ENCODE results near the gene PLCXD3.

PLCXD3 gene

GRCh38 chr5:41403846-41404245 lies 106.6 kb downstream of the PLCXD3 start:
- ChIA-PET CTCF (no interaction called here), POLR2A (no interaction called here)
- TF ChIP-seq, protein P1, sequence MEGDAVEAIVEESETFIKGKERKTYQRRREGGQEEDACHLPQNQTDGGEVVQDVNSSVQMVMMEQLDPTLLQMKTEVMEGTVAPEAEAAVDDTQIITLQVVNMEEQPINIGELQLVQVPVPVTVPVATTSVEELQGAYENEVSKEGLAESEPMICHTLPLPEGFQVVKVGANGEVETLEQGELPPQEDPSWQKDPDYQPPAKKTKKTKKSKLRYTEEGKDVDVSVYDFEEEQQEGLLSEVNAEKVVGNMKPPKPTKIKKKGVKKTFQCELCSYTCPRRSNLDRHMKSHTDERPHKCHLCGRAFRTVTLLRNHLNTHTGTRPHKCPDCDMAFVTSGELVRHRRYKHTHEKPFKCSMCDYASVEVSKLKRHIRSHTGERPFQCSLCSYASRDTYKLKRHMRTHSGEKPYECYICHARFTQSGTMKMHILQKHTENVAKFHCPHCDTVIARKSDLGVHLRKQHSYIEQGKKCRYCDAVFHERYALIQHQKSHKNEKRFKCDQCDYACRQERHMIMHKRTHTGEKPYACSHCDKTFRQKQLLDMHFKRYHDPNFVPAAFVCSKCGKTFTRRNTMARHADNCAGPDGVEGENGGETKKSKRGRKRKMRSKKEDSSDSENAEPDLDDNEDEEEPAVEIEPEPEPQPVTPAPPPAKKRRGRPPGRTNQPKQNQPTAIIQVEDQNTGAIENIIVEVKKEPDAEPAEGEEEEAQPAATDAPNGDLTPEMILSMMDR (IDR thresholded peaks at IDR 0.05; ENCODE audit: control extremely low read depth, extremely low read depth, low read depth, missing control alignments): no peak
- no peak for DNase-seq (ENCODE audit: extremely low spot score)

DNA sequence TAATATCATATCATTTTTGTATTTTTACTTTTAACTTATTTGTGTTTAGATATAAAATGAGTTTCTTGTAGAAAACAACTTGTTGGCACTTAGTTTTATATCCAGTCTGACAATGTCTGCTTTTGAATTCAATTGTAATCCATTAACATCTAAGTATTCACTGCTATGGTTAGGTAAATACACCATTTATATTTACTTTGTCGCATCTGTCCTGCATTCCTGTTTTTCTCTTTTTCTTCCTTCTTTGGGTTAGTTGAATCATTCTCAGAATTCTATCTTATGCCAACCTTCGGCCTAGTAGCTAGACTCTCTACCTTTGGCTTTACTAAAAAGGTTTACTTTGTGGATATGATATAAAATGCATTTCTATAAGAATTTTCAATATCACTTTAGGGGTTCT lies 107.6 kb downstream of the PLCXD3 start:
- POLR2A ChIA-PET: no interaction called here
- CTCF ChIA-PET: no interaction called here
- DNase-seq (ENCODE audit: extremely low spot score): no peak
- TF ChIP-seq, protein P1 (IDR thresholded peaks at IDR 0.05; ENCODE audit: control extremely low read depth, extremely low read depth, low read depth, missing control alignments): no peak

GRCh38 chr5:41399839-41400238 lies 110.6 kb downstream of the PLCXD3 start:
- no peak for DNase-seq (ENCODE audit: extremely low spot score)
- ChIA-PET CTCF (no interaction called here), POLR2A (no interaction called here)
- TF ChIP-seq, protein P1 (IDR thresholded peaks at IDR 0.05; ENCODE audit: control extremely low read depth, extremely low read depth, low read depth, missing control alignments): no peak

DNA sequence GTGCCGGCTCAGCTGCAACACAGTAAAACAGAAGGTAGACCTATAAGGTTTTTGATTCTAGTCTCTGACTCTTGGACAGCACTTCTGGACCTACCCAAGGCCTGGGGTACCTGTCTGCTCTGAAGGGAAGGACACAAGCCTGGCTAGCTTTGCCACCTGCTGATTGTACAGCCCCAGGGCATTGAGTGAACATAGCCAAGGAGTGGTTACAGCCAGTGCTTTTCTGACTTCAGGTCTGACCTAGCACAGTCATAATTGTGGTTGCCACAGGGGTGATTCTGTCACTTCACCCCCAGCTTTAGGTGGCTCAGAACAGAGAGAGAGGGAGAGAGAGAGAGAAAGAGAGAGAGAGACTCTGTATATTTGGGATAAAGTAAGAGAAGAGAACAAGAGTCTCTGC lies 118.4 kb downstream of the PLCXD3 start:
- POLR2A ChIA-PET: no interaction called here
- TF ChIP-seq, protein P1 (IDR thresholded peaks at IDR 0.05; ENCODE audit: control extremely low read depth, extremely low read depth, low read depth, missing control alignments): no peak
- CTCF ChIA-PET: no interaction called here
- DNase-seq (ENCODE audit: extremely low spot score): no peak

- ChIA-PET CTCF (interaction anchor here (1.5 to 1.8 kb wide), 2 partner anchors 12 to 32 kb away, joined by 3 to 4 read pairs; no protein-coding TSS in a partner anchor), POLR2A (no interaction called here)
- TF ChIP-seq, protein P1 (IDR thresholded peaks at IDR 0.05; ENCODE audit: control extremely low read depth, extremely low read depth, low read depth, missing control alignments): no peak
- no peak for DNase-seq (ENCODE audit: extremely low spot score)
Measured at GRCh38 chr5:41374631-41375030, 135.8 kb downstream of the PLCXD3 start.

DNA sequence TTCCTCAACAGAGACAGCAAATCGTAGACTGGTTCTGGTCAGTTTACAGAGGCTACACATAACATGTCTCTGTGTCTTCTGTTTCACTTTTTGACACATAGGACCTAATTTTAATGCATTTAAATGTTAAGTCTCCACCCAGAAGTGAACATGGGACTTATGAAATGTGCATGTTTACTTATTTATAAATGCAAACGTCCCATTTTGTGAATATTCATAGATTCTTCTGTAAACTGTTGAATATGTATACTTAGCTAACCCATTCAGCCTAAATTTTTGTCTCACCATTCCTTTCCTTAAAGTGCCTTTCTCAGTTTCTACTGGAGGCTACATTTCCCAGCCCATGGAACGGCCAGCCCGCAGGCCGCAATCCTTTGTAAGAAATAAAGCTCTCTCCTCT lies 137.2 kb downstream of the PLCXD3 start:
- TF ChIP-seq, protein P1 (IDR thresholded peaks at IDR 0.05; ENCODE audit: control extremely low read depth, extremely low read depth, low read depth, missing control alignments): no peak
- ChIA-PET POLR2A (no interaction called here), CTCF (interaction anchor here (1.6 to 1.8 kb wide), 2 partner anchors 12 to 33 kb away, joined by 3 to 4 read pairs; no protein-coding TSS in a partner anchor)
- no peak for DNase-seq (ENCODE audit: extremely low spot score)

- CTCF ChIA-PET: no interaction called here
- TF ChIP-seq, protein P1 (IDR thresholded peaks at IDR 0.05; ENCODE audit: control extremely low read depth, extremely low read depth, low read depth, missing control alignments): no peak
- no peak for DNase-seq (ENCODE audit: extremely low spot score)
- POLR2A ChIA-PET: no interaction called here
Measured at GRCh38 chr5:41371738-41372137, 138.7 kb downstream of the PLCXD3 start.

Measured in GM10248 (cell line).